GM23338 (cell line): Measurements from ENCODE around the gene IGSF9B.

Source experiments
- CREB1 ChIP-seq: fragments of 250-450 bp; sonication (Bioruptor Pico); IDR thresholded peaks from 2 replicates; pipeline ENCODE4 v1.5.0; 2020; ENCODE audit warnings: low read depth, mild to moderate bottlenecking, moderate library complexity
- EZH2 ChIP-seq: fragments of 200-600 bp; sonication (generic); IDR thresholded peaks from one replicate; pipeline ENCODE4 v1.8.0; 2017; ENCODE audit warnings: antibody characterized with exemption, mild to moderate bottlenecking, low read depth; ENCODE audit not compliant: unreplicated experiment
- EZH2phosphoT487 ChIP-seq: fragments of 200-600 bp; sonication (generic); IDR thresholded peaks from one replicate; pipeline ENCODE4 v1.8.1; 2018; ENCODE audit warnings: antibody characterized with exemption; ENCODE audit not compliant: unreplicated experiment
- POLR2AphosphoS5 ChIP-seq: IDR thresholded peaks from 2 replicates; pipeline ENCODE4 v1.6.1; 2016; ENCODE audit warnings: antibody characterized with exemption, low read depth
- TF ChIP-seq, protein P1 (sequence below), 2 experiments: fragments of 200-600 bp in 1 of 2; sonication (generic) in 1 of 2; conservative IDR thresholded peaks; 2 replicates each; pipeline versions ENCODE4 v1.5.1 to v1.6.1; 2016 to 2017; ENCODE audit warnings: antibody characterized with exemption in 2 of 2, low read depth in 2 of 2, mild to moderate bottlenecking in 2 of 2, moderate library complexity in 1 of 2

DNA sequence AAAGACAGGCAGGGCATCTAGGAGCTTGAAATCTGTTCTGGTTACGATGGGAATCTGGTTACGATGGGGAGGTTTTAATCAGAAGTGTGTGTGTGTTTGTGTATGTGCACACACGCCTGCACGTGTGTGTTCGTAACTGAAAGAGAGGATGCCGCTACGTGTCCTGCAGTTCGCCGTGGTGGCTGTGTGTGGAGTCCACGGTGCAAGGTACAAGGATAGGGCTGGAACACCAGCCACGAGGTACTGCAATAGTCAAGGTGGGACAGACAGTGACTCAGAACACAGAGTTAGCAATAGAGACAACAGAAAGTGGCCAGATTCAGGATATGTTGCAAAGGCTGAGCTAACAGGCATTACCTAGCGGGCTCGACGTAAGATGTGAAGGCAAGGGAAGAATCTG, 46.7 kb downstream of the IGSF9B start:
- TF ChIP-seq, protein P1, sequence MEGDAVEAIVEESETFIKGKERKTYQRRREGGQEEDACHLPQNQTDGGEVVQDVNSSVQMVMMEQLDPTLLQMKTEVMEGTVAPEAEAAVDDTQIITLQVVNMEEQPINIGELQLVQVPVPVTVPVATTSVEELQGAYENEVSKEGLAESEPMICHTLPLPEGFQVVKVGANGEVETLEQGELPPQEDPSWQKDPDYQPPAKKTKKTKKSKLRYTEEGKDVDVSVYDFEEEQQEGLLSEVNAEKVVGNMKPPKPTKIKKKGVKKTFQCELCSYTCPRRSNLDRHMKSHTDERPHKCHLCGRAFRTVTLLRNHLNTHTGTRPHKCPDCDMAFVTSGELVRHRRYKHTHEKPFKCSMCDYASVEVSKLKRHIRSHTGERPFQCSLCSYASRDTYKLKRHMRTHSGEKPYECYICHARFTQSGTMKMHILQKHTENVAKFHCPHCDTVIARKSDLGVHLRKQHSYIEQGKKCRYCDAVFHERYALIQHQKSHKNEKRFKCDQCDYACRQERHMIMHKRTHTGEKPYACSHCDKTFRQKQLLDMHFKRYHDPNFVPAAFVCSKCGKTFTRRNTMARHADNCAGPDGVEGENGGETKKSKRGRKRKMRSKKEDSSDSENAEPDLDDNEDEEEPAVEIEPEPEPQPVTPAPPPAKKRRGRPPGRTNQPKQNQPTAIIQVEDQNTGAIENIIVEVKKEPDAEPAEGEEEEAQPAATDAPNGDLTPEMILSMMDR (conservative IDR thresholded peaks at IDR 0.05; ENCODE audit: low read depth in 2 of 2) = no peak
- no peak for TF ChIP-seq EZH2
- TF ChIP-seq CREB1 = no peak
- TF ChIP-seq POLR2AphosphoS5 = no peak
- no peak for TF ChIP-seq EZH2phosphoT487
